ENCODE results near the gene NOL12.
"Not testable (repeated sequence)": the region's sequence is repeated elsewhere in the genome, so short reads cannot be mapped to it uniquely, and the experiment has no call there.

NOL12 gene

GRCh38 chr22:37717235-37717634 lies 31.1 kb downstream of the NOL12 start:
- DNase-seq = not testable (repeated sequence)

GRCh38 chr22:37717746-37718305 lies 31.7 kb downstream of the NOL12 start:
- DNase-seq = not testable (repeated sequence)

- DNase-seq = no peak
Measured at GRCh38 chr22:37725551-37726240, 39.6 kb downstream of the NOL12 start.

GRCh38 chr22:37726241-37726887 lies 40.2 kb downstream of the NOL12 start:
- no peak for DNase-seq

GRCh38 chr22:37728620-37729019 lies 42.5 kb downstream of the NOL12 start:
- no peak for DNase-seq

- DNase-seq = no peak
Measured at GRCh38 chr22:37731804-37732471, 45.8 kb downstream of the NOL12 start.

GRCh38 chr22:37732699-37733607 lies 46.8 kb downstream of the NOL12 start:
- DNase-seq = no peak

GRCh38 chr22:37733625-37734401 lies 47.7 kb downstream of the NOL12 start:
- DNase-seq = no peak

GRCh38 chr22:37734402-37734700 lies 48.2 kb downstream of the NOL12 start:
- no peak for DNase-seq

- DNase-seq = no peak
Measured at GRCh38 chr22:37734964-37735451, 48.9 kb downstream of the NOL12 start.

- DNase-seq = no peak
Measured at GRCh38 chr22:37739035-37739434, 52.9 kb downstream of the NOL12 start.

- no peak for DNase-seq
Measured at GRCh38 chr22:37739611-37740049, 53.5 kb downstream of the NOL12 start.

GRCh38 chr22:37740455-37741311 lies 54.5 kb downstream of the NOL12 start:
- no peak for DNase-seq

GRCh38 chr22:37741312-37741795 lies 55.2 kb downstream of the NOL12 start:
- DNase-seq = peak; percentile 79

GRCh38 chr22:37742376-37743171 lies 56.4 kb downstream of the NOL12 start:
- DNase-seq = no peak

Measured in DMS79 (cell line).